Brain microvascular endothelial cell (primary cell): ENCODE data around the gene HRC.
"Not testable (repeated sequence)": the region's sequence is repeated elsewhere in the genome, so short reads cannot be mapped to it uniquely, and the experiment has no call there.

Experiments used
- DNase-seq: peaks from one replicate; pipeline ENCODE4 v3.0.0-alpha.2; 2020
- H3K27ac ChIP-seq: fragments of 250-450 bp; sonication (Bioruptor Pico); 2 replicates; pipeline ENCODE4 v1.5.1; 2020; ENCODE audit warnings: mild to moderate bottlenecking, moderate library complexity
- H3K27me3 ChIP-seq: fragments of 250-450 bp; sonication (Bioruptor Pico); replicated peaks from 2 replicates; pipeline ENCODE4 v1.5.1; 2020; ENCODE audit warnings: mild to moderate bottlenecking
- H3K36me3 ChIP-seq: fragments of 250-450 bp; sonication (Bioruptor Pico); replicated peaks from 2 replicates; pipeline ENCODE4 v1.5.1; 2020; ENCODE audit warnings: mild to moderate bottlenecking
- H3K4me3 ChIP-seq: 2 replicates; pipeline ENCODE4 v1.5.1; 2011; ENCODE audit warnings: low read depth, mild to moderate bottlenecking, control low read depth, low read length, moderate library complexity
- CTCF ChIP-seq: IDR thresholded peaks from 2 replicates; pipeline ENCODE4 v1.5.1; 2011; ENCODE audit warnings: low read depth, mild to moderate bottlenecking, moderate library complexity, low read length, control low read depth, inconsistent platforms; ENCODE audit errors: missing control alignments
- in situ Hi-C: cut with HindIII; loops from 2 replicates; pipeline ENCODE4 v1.10.0; 2017; ENCODE audit warnings: low sequenced_read_pairs, low pct_ligation_motif_present

HRC gene

GRCh38 chr19:49193822-49194394 lies 38.7 kb upstream of the HRC start:
- peaks cover 44% of the 10 kb centered on the region for H3K36me3 ChIP-seq
- in situ Hi-C loops = no loop called here
- no peak for TF ChIP-seq CTCF
- no peak overlapping the region for H3K4me3 ChIP-seq
- DNase-seq = no peak
- H3K27me3 ChIP-seq = no peaks in the 10 kb centered on the region
- H3K27ac ChIP-seq = no peak overlapping the region

- no peak for DNase-seq
- TF ChIP-seq CTCF = no peak
- no peaks in the 10 kb centered on the region for H3K27me3 ChIP-seq
- no peak overlapping the region for H3K4me3 ChIP-seq
- no peak overlapping the region for H3K27ac ChIP-seq
- H3K36me3 ChIP-seq = peaks cover 63% of the 10 kb centered on the region
- in situ Hi-C loops = no loop called here
Measured at GRCh38 chr19:49190781-49191180, 35.6 kb upstream of the HRC start.

- Histone ChIP-seq H3K27ac (no peak overlapping the region), H3K4me3 (no peak overlapping the region), H3K36me3 (peaks cover 65% of the 10 kb centered on the region), H3K27me3 (no peaks in the 10 kb centered on the region)
- in situ Hi-C loops = no loop called here
- DNase-seq = no peak
- no peak for TF ChIP-seq CTCF
Measured at GRCh38 chr19:49189259-49189658, 34.1 kb upstream of the HRC start.

GRCh38 chr19:49188626-49189200 lies 33.5 kb upstream of the HRC start:
- no peak overlapping the region for H3K4me3 ChIP-seq
- no peak for DNase-seq
- H3K27ac ChIP-seq = no peak overlapping the region
- in situ Hi-C loops = no loop called here
- TF ChIP-seq CTCF = no peak
- H3K27me3 ChIP-seq = no peaks in the 10 kb centered on the region
- H3K36me3 ChIP-seq = peaks cover 62% of the 10 kb centered on the region

- Histone ChIP-seq H3K4me3 (no peak overlapping the region), H3K27me3 (no peaks in the 10 kb centered on the region), H3K27ac (no peak overlapping the region), H3K36me3 (peaks cover 58% of the 10 kb centered on the region)
- TF ChIP-seq CTCF = no peak
- in situ Hi-C loops = no loop called here
- no peak for DNase-seq
Measured at GRCh38 chr19:49186108-49186507, 30.9 kb upstream of the HRC start.

GRCh38 chr19:49182848-49183375 lies 27.7 kb upstream of the HRC start:
- Histone ChIP-seq H3K27ac (no peak overlapping the region), H3K4me3 (no peak overlapping the region), H3K27me3 (no peaks in the 10 kb centered on the region), H3K36me3 (peaks cover 39% of the 10 kb centered on the region)
- TF ChIP-seq CTCF = no peak
- in situ Hi-C loops = no loop called here
- no peak for DNase-seq

- DNase-seq, H3K27ac ChIP-seq, H3K27me3 ChIP-seq, in situ Hi-C loops, H3K4me3 ChIP-seq: not testable (repeated sequence)
- H3K36me3 ChIP-seq = peaks cover 44% of the 10 kb centered on the region
Measured at GRCh38 chr19:49182010-49182847, 27.0 kb upstream of the HRC start.
